ENCODE data around the gene PTTG1IP2.

The PTTG1IP2 gene

GRCh38 chr7:90552521-90552920 is 83.1 kb downstream of the PTTG1IP2 start:
- H3K27ac ChIP-seq (ENCODE audit: insufficient read depth in 1 of 2, low read depth in 1 of 2, low read length in 2 of 2, poor library complexity in 1 of 2, severe bottlenecking in 2 of 2) = no peak overlapping the region
- WGBS (ENCODE audit: insufficient coverage) = no CpG with 5 or more reads among the region's 1 CpG
- no peak overlapping the region for H3K4me3 ChIP-seq (ENCODE audit: control insufficient read depth in 1 of 7, extremely low read depth in 1 of 7, insufficient read depth in 4 of 7, low read depth in 2 of 7, low read length in 6 of 7)
- no peaks in the 10 kb centered on the region for H3K4me1 ChIP-seq (ENCODE audit: control extremely low read depth in 1 of 4, control insufficient read depth in 4 of 4, insufficient read depth in 4 of 4, low read length in 3 of 4)
- ChIA-PET CTCF (interaction anchor here (0.6 to 1.6 kb wide), 7 partner anchors 28 to 159 kb away, joined by 3 to 5 read pairs (median 3); no protein-coding TSS in a partner anchor), POLR2A (no interaction called here)
- peak; percentile 38 to 61 (median 54) for DNase-seq
- no peaks in the 10 kb centered on the region for H3K36me3 ChIP-seq (ENCODE audit: control insufficient read depth in 4 of 4, insufficient read depth in 4 of 4, low read length in 3 of 4)
- no peaks in the 10 kb centered on the region for H3K9me3 ChIP-seq (ENCODE audit: control extremely low read depth in 1 of 5, control insufficient read depth in 4 of 5, insufficient read depth in 2 of 5, low read depth in 1 of 5, low read length in 4 of 5)
- H3K27me3 ChIP-seq (replicated peaks in 2 of 5; ENCODE audit: control insufficient read depth in 4 of 5, insufficient read depth in 5 of 5, low read length in 4 of 5) = no peaks in the 10 kb centered on the region

DNA sequence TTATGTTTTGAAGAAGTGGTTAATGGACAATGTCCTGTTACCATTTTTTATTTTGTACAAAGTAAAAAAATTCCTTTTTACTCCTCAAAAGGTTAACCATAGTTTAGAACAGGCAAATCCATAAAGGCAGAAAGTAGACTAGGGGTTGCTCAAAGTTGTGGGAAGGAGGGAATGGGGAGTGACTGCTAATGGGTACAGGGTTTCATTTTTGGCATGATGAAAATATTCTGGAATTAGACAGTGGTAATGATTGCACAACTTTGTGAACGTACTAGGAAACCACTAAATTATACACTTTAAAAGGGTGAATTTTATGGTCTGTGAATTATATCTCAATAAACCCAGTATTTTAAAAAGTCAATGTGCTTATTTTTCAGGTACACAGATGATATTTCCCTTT is 91.3 kb downstream of the PTTG1IP2 start:
- DNase-seq = no peak
- H3K27ac ChIP-seq (ENCODE audit: insufficient read depth in 1 of 2, low read depth in 1 of 2, low read length in 2 of 2, poor library complexity in 1 of 2, severe bottlenecking in 2 of 2) = no peak overlapping the region
- no CpG with 5 or more reads among the region's 1 CpG for WGBS (ENCODE audit: insufficient coverage)
- peaks cover 0 to 2% (median 0%) of the 10 kb centered on the region in 4 experiments for H3K4me1 ChIP-seq (ENCODE audit: control extremely low read depth in 1 of 4, control insufficient read depth in 4 of 4, insufficient read depth in 4 of 4, low read length in 3 of 4)
- H3K36me3 ChIP-seq (ENCODE audit: control insufficient read depth in 4 of 4, insufficient read depth in 4 of 4, low read length in 3 of 4) = no peaks in the 10 kb centered on the region
- H3K27me3 ChIP-seq (replicated peaks in 2 of 5; ENCODE audit: control insufficient read depth in 4 of 5, insufficient read depth in 5 of 5, low read length in 4 of 5) = no peaks in the 10 kb centered on the region
- no peak overlapping the region for H3K4me3 ChIP-seq (ENCODE audit: control insufficient read depth in 1 of 7, extremely low read depth in 1 of 7, insufficient read depth in 4 of 7, low read depth in 2 of 7, low read length in 6 of 7)
- ChIA-PET CTCF (interaction anchor here (1.2 kb wide), 1 partner anchor 68 kb away, joined by 4 read pairs; no protein-coding TSS in a partner anchor), POLR2A (no interaction called here)
- no peaks in the 10 kb centered on the region for H3K9me3 ChIP-seq (ENCODE audit: control extremely low read depth in 1 of 5, control insufficient read depth in 4 of 5, insufficient read depth in 2 of 5, low read depth in 1 of 5, low read length in 4 of 5)
